Sigmoid colon (tissue), 4 donors: ENCODE data around the gene HLTF.

Source experiments
- POLR2A ChIP-seq, 2 donors: fragments of 450-650 bp; IDR thresholded peaks; one replicate each; pipeline ENCODE4 v1.6.1; 2016; ENCODE audit warnings: antibody characterized with exemption in 2 of 2, mild to moderate bottlenecking in 2 of 2, moderate library complexity in 2 of 2
- POLR2AphosphoS5 ChIP-seq, 4 donors: sonication (generic); formaldehyde crosslinking; IDR thresholded peaks; one replicate each; pipeline ENCODE4 v1.6.1; 2017; ENCODE audit warnings: antibody characterized with exemption in 4 of 4

DNA sequence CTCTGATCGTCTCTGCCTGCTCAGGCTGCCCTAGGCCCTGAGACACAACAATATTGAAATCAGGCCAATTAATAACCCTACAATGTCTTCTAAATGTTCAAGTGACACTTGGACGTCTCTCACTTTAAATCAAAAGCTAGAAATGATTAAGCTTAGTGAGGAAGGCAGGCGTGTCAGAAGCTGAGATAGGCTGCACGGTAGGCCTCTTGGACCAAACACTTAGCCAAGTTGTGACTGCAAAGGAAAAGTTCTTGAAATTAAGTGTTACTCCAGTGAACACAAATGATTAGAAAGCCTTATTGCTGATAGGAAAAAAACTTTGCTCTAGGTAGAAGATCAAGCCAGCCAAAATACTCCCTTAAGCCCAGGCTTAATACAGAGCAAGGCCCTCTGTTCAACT lies 45.3 kb upstream of the HLTF start:
- no peak for TF ChIP-seq POLR2AphosphoS5 (IDR thresholded peaks at IDR 0.05)
- no peak for TF ChIP-seq POLR2A (IDR thresholded peaks at IDR 0.05)
